GM12878 (cell line): ENCODE measurements around the gene MCEMP1. TPM values are rescaled to one million over a fixed set of nuclear protein-coding genes. Genes with fewer than 3 reads are reported as not detected.
A peak's percentile ranks its signal among the peaks of the same experiment; 100 is the strongest.

ENCODE experiments used
- BHLHE40 ChIP-seq, 2 experiments: fragments of 450-650 bp in 1 of 2; IDR thresholded peaks; 2 replicates each; pipeline ENCODE4 v1.6.1; 2011 to 2017; ENCODE audit warnings: low read depth in 2 of 2, borderline replicate concordance in 1 of 2, improper control_type of control experiment in 1 of 2, low read length in 1 of 2, mild to moderate bottlenecking in 1 of 2
- CBX5 ChIP-seq: sonication (generic); IDR thresholded peaks from 2 replicates; pipeline ENCODE4 v1.6.1; 2016; ENCODE audit warnings: low read depth, moderate library complexity, mild to moderate bottlenecking, inconsistent platforms
- CHD1 ChIP-seq: IDR thresholded peaks from 2 replicates; pipeline ENCODE4 v1.6.1; 2012; ENCODE audit warnings: low read depth, low read length, improper control_type of control experiment
- CHD4 ChIP-seq: fragments of 200-600 bp; sonication (generic); IDR thresholded peaks from 2 replicates; pipeline ENCODE4 v1.6.1; 2016; ENCODE audit warnings: mild to moderate bottlenecking
- CREB1 ChIP-seq: IDR thresholded peaks from 2 replicates; pipeline ENCODE4 v1.6.1; 2012; ENCODE audit warnings: low read depth, mild to moderate bottlenecking, inconsistent platforms
- HDGF ChIP-seq: fragments of 450-650 bp; IDR thresholded peaks from 2 replicates; pipeline ENCODE4 v1.6.1; 2016; ENCODE audit warnings: antibody characterized with exemption
- MTA2 ChIP-seq: fragments of 450-650 bp; IDR thresholded peaks from 2 replicates; pipeline ENCODE4 v1.6.1; 2016; ENCODE audit warnings: low read depth, mild to moderate bottlenecking, moderate library complexity
- MXI1 ChIP-seq: fragments of 150-350 bp; IDR thresholded peaks from 2 replicates; pipeline ENCODE4 v1.6.1; 2011; ENCODE audit warnings: low read depth, mild to moderate bottlenecking, inconsistent platforms, low read length, improper control_type of control experiment
- MYC ChIP-seq: IDR thresholded peaks from 2 replicates; pipeline ENCODE4 v1.6.1; 2011; ENCODE audit warnings: mild to moderate bottlenecking, low read length, moderate library complexity, inconsistent platforms; ENCODE audit not compliant: insufficient read depth, insufficient replicate concordance, insufficient read length, severe bottlenecking
- NR2C1 ChIP-seq: fragments of 450-650 bp; IDR thresholded peaks from 2 replicates; pipeline ENCODE4 v1.6.1; 2017; ENCODE audit warnings: antibody characterized with exemption, mild to moderate bottlenecking, moderate library complexity
- NR2C2 ChIP-seq: IDR thresholded peaks from 2 replicates; pipeline ENCODE4 v1.6.1; 2011; ENCODE audit warnings: borderline replicate concordance, low read depth; ENCODE audit not compliant: control insufficient read depth, insufficient read length
- PML ChIP-seq: IDR thresholded peaks from 2 replicates; pipeline ENCODE4 v1.6.1; 2012; ENCODE audit warnings: low read length, inconsistent platforms
- POLR2AphosphoS2 ChIP-seq: IDR thresholded peaks from 2 replicates; pipeline ENCODE4 v1.6.1; 2011; ENCODE audit warnings: low read depth, mild to moderate bottlenecking, low read length, improper control_type of control experiment, moderate library complexity
- RAD21 ChIP-seq: IDR thresholded peaks from 2 replicates; pipeline ENCODE4 v1.6.1; 2011; ENCODE audit warnings: mild to moderate bottlenecking, low read depth, low read length, moderate library complexity; ENCODE audit not compliant: insufficient read depth
- RBBP5 ChIP-seq: fragments of 200-600 bp; sonication (generic); conservative IDR thresholded peaks from 2 replicates; pipeline ENCODE4 v1.6.1; 2016
- SIX5 ChIP-seq: IDR thresholded peaks from 2 replicates; pipeline ENCODE4 v1.6.1; 2011; ENCODE audit warnings: mild to moderate bottlenecking, low read depth, low read length, moderate library complexity; ENCODE audit not compliant: severe bottlenecking
- SMC3 ChIP-seq: IDR thresholded peaks from 2 replicates; pipeline ENCODE4 v1.6.1; 2011; ENCODE audit warnings: low read length, improper control_type of control experiment, borderline replicate concordance
- STAT1 ChIP-seq: fragments of 450-650 bp; conservative IDR thresholded peaks from 2 replicates; pipeline ENCODE4 v1.6.1; 2014; ENCODE audit warnings: antibody characterized with exemption, mild to moderate bottlenecking
- TAF1 ChIP-seq: IDR thresholded peaks from 2 replicates; pipeline ENCODE4 v1.6.1; 2011; ENCODE audit warnings: mild to moderate bottlenecking, low read depth, low read length, borderline replicate concordance
- TBL1XR1 ChIP-seq: IDR thresholded peaks from 2 replicates; pipeline ENCODE4 v1.6.1; 2012; ENCODE audit warnings: low read depth, low read length, improper control_type of control experiment
- ZNF24 ChIP-seq: fragments of 450-650 bp; IDR thresholded peaks from 2 replicates; pipeline ENCODE4 v1.6.1; 2017; ENCODE audit warnings: antibody characterized with exemption, mild to moderate bottlenecking
- ZZZ3 ChIP-seq: IDR thresholded peaks from 2 replicates; pipeline ENCODE4 v1.6.1; 2011; ENCODE audit warnings: low read depth; ENCODE audit not compliant: control insufficient read depth, insufficient read length
- polyA plus RNA-seq, 11 experiments: library from polyadenylated mRNA; depleted of rRNA in 4 of 11; unstranded in 6 of 11; stranded (reverse) in 5 of 11; fragments of >200 nt; fragmentation: Nextera tagmentation in 4 of 11; fragmentation: Illumina TruSeq in 1 of 11; extraction: Ambion mirVana in 4 of 11; extraction: Trizol in 1 of 11; gene quantifications; 1 replicate in 1 of 11; 2 replicates in 10 of 11; pipeline versions ENCODE4 v1.2.1 to v1.2.3, GENCODE V29; 2011 to 2016; ENCODE audit warnings: inconsistent platforms in 2 of 11, missing spikeins in 2 of 11, low read depth in 1 of 11
- total RNA-seq, 4 experiments: library from RNA; depleted of rRNA in 3 of 4; stranded (reverse); fragments of >200 nt in 3 of 4; fragmentation: Illumina TruSeq in 1 of 4; extraction: Trizol in 1 of 4; gene quantifications; 2 replicates each; pipeline versions ENCODE4 v1.2.1 to v1.2.3, GENCODE V29; 2013 to 2021
- TF ChIP-seq, protein P1 (sequence below): IDR thresholded peaks from 2 replicates; pipeline ENCODE4 v1.6.1; 2011; ENCODE audit warnings: mild to moderate bottlenecking, low read depth, low read length, moderate library complexity; ENCODE audit not compliant: insufficient replicate concordance
- TF ChIP-seq, protein P2 (sequence below): IDR thresholded peaks from 2 replicates; pipeline ENCODE4 v1.6.1; 2012; ENCODE audit warnings: mild to moderate bottlenecking, low read depth, low read length
- TF ChIP-seq, protein P3 (sequence below): IDR thresholded peaks from 2 replicates; pipeline ENCODE4 v1.6.1; 2011; ENCODE audit warnings: low read depth, low read length, improper control_type of control experiment, borderline replicate concordance
- TF ChIP-seq, protein P4 (sequence below): fragments of 150-350 bp; IDR thresholded peaks from 2 replicates; pipeline ENCODE4 v1.6.1; 2014; ENCODE audit warnings: mild to moderate bottlenecking, low read depth, low read length

The MCEMP1 gene
- total and polyA plus RNA-seq, 10 of the 15 experiments (the other 5 are each of a cell fraction or from before 2014, with no cell fraction given), result 0.08 to 0.55 (median 0.26) TPM; not detected in 1

DNA sequence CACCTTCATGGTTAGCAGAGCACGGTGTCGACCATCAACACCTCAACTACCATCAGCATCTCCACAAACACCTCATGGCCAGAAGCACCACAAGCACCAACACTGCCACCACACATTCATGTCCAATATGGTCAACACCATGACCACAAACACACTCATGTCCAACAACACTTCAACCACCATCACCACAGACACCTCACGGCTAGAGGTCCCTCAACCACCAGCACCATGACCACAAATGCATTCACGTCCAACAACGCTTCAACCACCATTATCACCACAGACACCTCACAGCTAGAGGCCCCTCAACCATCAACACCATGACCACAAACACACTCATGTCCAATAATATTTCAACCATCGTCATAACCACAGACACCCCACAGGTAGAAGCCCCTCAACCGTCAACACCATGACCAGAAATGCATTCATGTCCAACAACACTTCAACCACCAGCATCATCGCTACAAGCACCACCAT lies 13.9 kb downstream of the MCEMP1 start (continued):
- no peak for TF ChIP-seq NR2C2
- no peak for TF ChIP-seq TAF1
- no peak for TF ChIP-seq STAT1
- TF ChIP-seq RAD21, result no peak
- TF ChIP-seq RBBP5, result no peak
- TF ChIP-seq NR2C1, result no peak
- no peak for TF ChIP-seq CHD4
- no peak for TF ChIP-seq ZNF24
- TF ChIP-seq, protein P1, sequence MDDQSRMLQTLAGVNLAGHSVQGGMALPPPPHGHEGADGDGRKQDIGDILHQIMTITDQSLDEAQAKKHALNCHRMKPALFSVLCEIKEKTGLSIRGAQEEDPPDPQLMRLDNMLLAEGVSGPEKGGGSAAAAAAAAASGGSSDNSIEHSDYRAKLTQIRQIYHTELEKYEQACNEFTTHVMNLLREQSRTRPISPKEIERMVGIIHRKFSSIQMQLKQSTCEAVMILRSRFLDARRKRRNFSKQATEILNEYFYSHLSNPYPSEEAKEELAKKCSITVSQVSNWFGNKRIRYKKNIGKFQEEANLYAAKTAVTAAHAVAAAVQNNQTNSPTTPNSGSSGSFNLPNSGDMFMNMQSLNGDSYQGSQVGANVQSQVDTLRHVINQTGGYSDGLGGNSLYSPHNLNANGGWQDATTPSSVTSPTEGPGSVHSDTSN, result no peak
- TF ChIP-seq SIX5, result no peak
- no peak for TF ChIP-seq CBX5
- TF ChIP-seq MTA2, result peak; percentile 97
- no peak for TF ChIP-seq ZZZ3
- TF ChIP-seq CREB1, result no peak
- no peak for TF ChIP-seq POLR2AphosphoS2
- TF ChIP-seq, protein P2, sequence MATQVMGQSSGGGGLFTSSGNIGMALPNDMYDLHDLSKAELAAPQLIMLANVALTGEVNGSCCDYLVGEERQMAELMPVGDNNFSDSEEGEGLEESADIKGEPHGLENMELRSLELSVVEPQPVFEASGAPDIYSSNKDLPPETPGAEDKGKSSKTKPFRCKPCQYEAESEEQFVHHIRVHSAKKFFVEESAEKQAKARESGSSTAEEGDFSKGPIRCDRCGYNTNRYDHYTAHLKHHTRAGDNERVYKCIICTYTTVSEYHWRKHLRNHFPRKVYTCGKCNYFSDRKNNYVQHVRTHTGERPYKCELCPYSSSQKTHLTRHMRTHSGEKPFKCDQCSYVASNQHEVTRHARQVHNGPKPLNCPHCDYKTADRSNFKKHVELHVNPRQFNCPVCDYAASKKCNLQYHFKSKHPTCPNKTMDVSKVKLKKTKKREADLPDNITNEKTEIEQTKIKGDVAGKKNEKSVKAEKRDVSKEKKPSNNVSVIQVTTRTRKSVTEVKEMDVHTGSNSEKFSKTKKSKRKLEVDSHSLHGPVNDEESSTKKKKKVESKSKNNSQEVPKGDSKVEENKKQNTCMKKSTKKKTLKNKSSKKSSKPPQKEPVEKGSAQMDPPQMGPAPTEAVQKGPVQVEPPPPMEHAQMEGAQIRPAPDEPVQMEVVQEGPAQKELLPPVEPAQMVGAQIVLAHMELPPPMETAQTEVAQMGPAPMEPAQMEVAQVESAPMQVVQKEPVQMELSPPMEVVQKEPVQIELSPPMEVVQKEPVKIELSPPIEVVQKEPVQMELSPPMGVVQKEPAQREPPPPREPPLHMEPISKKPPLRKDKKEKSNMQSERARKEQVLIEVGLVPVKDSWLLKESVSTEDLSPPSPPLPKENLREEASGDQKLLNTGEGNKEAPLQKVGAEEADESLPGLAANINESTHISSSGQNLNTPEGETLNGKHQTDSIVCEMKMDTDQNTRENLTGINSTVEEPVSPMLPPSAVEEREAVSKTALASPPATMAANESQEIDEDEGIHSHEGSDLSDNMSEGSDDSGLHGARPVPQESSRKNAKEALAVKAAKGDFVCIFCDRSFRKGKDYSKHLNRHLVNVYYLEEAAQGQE, result no peak
- TF ChIP-seq MYC, result no peak
- TF ChIP-seq PML, result no peak
- peak; percentile 89 for TF ChIP-seq HDGF
- TF ChIP-seq MXI1, result no peak; the same call in 1 of the 2 replicates
- TF ChIP-seq CHD1, result no peak
- no peak for TF ChIP-seq SMC3
- TF ChIP-seq, protein P3, sequence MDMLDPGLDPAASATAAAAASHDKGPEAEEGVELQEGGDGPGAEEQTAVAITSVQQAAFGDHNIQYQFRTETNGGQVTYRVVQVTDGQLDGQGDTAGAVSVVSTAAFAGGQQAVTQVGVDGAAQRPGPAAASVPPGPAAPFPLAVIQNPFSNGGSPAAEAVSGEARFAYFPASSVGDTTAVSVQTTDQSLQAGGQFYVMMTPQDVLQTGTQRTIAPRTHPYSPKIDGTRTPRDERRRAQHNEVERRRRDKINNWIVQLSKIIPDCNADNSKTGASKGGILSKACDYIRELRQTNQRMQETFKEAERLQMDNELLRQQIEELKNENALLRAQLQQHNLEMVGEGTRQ, result no peak
- no peak for TF ChIP-seq TBL1XR1
- TF ChIP-seq BHLHE40 (IDR thresholded peaks at IDR 0.05; ENCODE audit: borderline replicate concordance in 1 of 2, low read depth in 2 of 2, low read length in 1 of 2), result peak; percentile 68 to 92; a peak in 3 of 4 replicates
- TF ChIP-seq, protein P4, sequence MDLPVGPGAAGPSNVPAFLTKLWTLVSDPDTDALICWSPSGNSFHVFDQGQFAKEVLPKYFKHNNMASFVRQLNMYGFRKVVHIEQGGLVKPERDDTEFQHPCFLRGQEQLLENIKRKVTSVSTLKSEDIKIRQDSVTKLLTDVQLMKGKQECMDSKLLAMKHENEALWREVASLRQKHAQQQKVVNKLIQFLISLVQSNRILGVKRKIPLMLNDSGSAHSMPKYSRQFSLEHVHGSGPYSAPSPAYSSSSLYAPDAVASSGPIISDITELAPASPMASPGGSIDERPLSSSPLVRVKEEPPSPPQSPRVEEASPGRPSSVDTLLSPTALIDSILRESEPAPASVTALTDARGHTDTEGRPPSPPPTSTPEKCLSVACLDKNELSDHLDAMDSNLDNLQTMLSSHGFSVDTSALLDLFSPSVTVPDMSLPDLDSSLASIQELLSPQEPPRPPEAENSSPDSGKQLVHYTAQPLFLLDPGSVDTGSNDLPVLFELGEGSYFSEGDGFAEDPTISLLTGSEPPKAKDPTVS, result no peak
